PC-9 (cell line): ENCODE data around the gene CDH13. TPM values are rescaled to one million over a fixed set of nuclear protein-coding genes. Genes with fewer than 3 reads are reported as not detected.

Experiments used
- BruUV-seq: library from RNA; stranded (reverse); fragments of 400-500 nt; replicated peaks from 2 replicates; lab custom pipeline; 2021; lab: Mats Ljungman, UMichigan
- CTCF ChIA-PET: fragments of 300-600 bp; sonication (Branson Sonifier 250); formaldehyde crosslinking; loops from one replicate; lab custom pipeline; 2022; ENCODE audit warnings: antibody characterized with exemption; lab: Charles Lee
- POLR2A ChIA-PET: fragments of 300-600 bp; sonication (Branson Sonifier 250); formaldehyde crosslinking; loops from one replicate; lab custom pipeline; 2022; ENCODE audit warnings: antibody characterized with exemption; ENCODE audit not compliant: unreplicated experiment; lab: Charles Lee
- DNase-seq, 2 experiments: peaks; one replicate each; pipeline versions ENCODE4 v3.0.0 to v3.0.0-alpha.2; 2015 to 2022; ENCODE audit warnings: mixed read lengths in 1 of 2
- H2AFZ ChIP-seq: fragments of 200-600 bp; sonication (generic); 2 replicates; pipeline ENCODE4 v1.8.1; 2017; ENCODE audit warnings: antibody characterized with exemption
- H3F3A ChIP-seq: fragments of 200-600 bp; sonication (generic); 2 replicates; pipeline ENCODE4 v1.8.1; 2017; ENCODE audit warnings: antibody characterized with exemption, mild to moderate bottlenecking, low read depth; ENCODE audit not compliant: insufficient read depth
- H3K27ac ChIP-seq: fragments of 200-600 bp; sonication (generic); 2 replicates; pipeline ENCODE4 v1.6.1; 2016; ENCODE audit warnings: mixed run types
- H3K27me3 ChIP-seq: fragments of 200-600 bp; sonication (generic); 2 replicates; pipeline ENCODE4 v1.6.1; 2016; ENCODE audit warnings: low read depth, mixed run types; ENCODE audit not compliant: insufficient read depth
- H3K36me3 ChIP-seq: fragments of 200-600 bp; sonication (generic); 2 replicates; pipeline ENCODE4 v1.6.1; 2016; ENCODE audit warnings: low read depth, mixed run types
- H3K4me1 ChIP-seq: fragments of 200-600 bp; sonication (generic); replicated peaks from 2 replicates; pipeline ENCODE4 v1.6.1; 2016; ENCODE audit warnings: mixed run types; ENCODE audit not compliant: insufficient read depth
- H3K4me2 ChIP-seq: fragments of 200-600 bp; sonication (generic); 2 replicates; pipeline ENCODE4 v1.6.1; 2017; ENCODE audit warnings: mixed run types
- H3K4me3 ChIP-seq: fragments of 200-600 bp; sonication (generic); 2 replicates; pipeline ENCODE4 v1.6.1; 2016; ENCODE audit warnings: mixed run types
- H3K79me2 ChIP-seq: fragments of 200-600 bp; sonication (generic); 2 replicates; pipeline ENCODE4 v1.6.1; 2017; ENCODE audit warnings: low read depth, mixed run types
- H3K9me2 ChIP-seq: fragments of 200-600 bp; sonication (generic); 2 replicates; pipeline ENCODE4 v1.8.1; 2017; ENCODE audit warnings: mild to moderate bottlenecking; ENCODE audit not compliant: insufficient read depth
- H3K9me3 ChIP-seq: fragments of 200-600 bp; sonication (generic); 2 replicates; pipeline ENCODE4 v1.8.1; 2016; ENCODE audit warnings: low read depth; ENCODE audit not compliant: insufficient read depth
- H4K20me1 ChIP-seq: fragments of 200-600 bp; sonication (generic); 2 replicates; pipeline ENCODE4 v1.8.1; 2017; ENCODE audit not compliant: insufficient read depth
- CTCF ChIP-seq: fragments of 200-600 bp; sonication (generic); conservative IDR thresholded peaks from 2 replicates; pipeline ENCODE4 v1.6.1; 2017; ENCODE audit warnings: mixed run types, antibody characterized with exemption, mild to moderate bottlenecking, moderate library complexity
- EZH2 ChIP-seq: fragments of 200-600 bp; sonication (generic); IDR thresholded peaks from 2 replicates; pipeline ENCODE4 v1.8.0; 2017; ENCODE audit warnings: antibody characterized with exemption, low read depth
- intact Hi-C: fragments of 100-400 bp; cut with micrococcal nuclease; formaldehyde crosslinking; loops from one replicate; pipeline ENCODE4 v1.10.0; 2022; ENCODE audit not compliant: unreplicated experiment
- total RNA-seq: library from RNA; stranded (reverse); gene quantifications from 2 replicates; pipeline ENCODE4 v1.2.3, GENCODE V29; 2021

The CDH13 gene
- total RNA-seq, 1 experiment from 2014 or later: 0.24 TPM

DNA sequence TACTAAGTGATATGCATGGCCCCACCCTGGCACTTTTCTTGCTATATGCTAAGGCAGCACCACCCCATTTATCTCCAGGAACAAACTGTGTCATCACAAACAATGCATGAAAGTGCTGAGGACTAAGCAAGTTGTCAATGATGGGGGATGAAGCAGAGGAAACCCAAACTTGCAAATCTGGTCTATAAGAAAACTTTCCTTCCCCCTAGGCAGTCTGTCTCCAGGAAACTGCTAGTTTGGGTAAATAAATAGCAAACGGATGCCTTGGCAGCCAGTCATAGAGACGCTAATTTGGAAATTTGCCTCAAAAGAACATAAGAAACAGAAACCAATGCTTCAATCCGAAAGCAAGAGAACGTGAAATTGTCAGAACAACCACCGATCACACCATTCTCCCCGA, 1175.4 kb downstream of the CDH13 start:
- peak overlapping the region; percentile 11; the same call in 1 of the 2 replicates for H3K4me3 ChIP-seq
- intact Hi-C loops: no loop called here
- H2AFZ ChIP-seq: peak overlapping the region; percentile 67; the same call in 1 of the 2 replicates
- peaks cover 5% of the 10 kb centered on the region; the same call in 1 of the 2 replicates for H3K27me3 ChIP-seq
- H3K36me3 ChIP-seq: no peaks in the 10 kb centered on the region
- H3K79me2 ChIP-seq: no peaks in the 10 kb centered on the region
- DNase-seq: peak; percentile 40 to 91
- H3K27ac ChIP-seq: peak overlapping the region; percentile 46
- no peaks in the 10 kb centered on the region for H3K9me2 ChIP-seq
- H3K9me3 ChIP-seq: no peaks in the 10 kb centered on the region
- no peak for TF ChIP-seq EZH2
- no peaks in the 10 kb centered on the region for H3F3A ChIP-seq
- POLR2A ChIA-PET: no interaction called here
- CTCF ChIA-PET: no interaction called here
- no TSS peak for BruUV-seq
- H4K20me1 ChIP-seq: no peaks in the 10 kb centered on the region
- H3K4me2 ChIP-seq: peak overlapping the region; percentile 71
- H3K4me1 ChIP-seq: peaks cover 30% of the 10 kb centered on the region

DNA sequence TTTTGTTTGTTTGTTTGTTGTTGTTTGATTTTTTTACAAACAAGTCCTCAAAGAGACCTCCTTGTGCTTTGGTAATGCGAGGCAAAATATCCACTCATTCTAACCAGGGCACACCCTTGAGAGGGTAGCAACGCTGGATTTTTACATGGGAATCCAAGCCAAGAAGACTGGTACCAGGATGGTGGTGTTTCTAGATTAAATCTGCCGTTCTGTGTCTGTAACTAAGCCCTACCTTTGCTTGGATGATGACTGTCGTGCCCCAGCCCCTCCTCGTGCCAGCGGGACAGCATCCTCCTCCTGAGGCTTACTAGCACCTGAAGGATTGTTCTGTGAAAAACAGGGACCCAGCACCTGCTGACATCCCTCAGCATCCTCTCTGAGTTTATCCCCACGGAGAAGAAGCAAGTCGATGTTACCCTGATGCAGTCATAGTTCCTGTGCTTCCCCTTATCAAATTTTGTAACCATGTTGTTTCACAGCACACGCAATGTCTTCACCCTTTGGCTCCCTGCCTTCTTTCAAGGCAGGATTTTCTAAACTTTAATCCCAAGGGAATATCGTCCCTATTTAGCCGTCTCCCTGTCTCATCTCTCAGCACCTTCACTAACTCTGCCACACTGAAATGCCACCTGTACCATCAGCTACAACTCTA, 1175.9 kb downstream of the CDH13 start:
- ChIA-PET CTCF (no interaction called here), POLR2A (no interaction called here)
- no TSS peak for BruUV-seq

GRCh38 chr16:83803811-83804210, 1177.0 kb downstream of the CDH13 start:
- H3K27ac ChIP-seq: no peak overlapping the region
- peak; percentile 43 to 64 for DNase-seq

More for the DNA sequence above, 1175.9 kb downstream of the CDH13 start:
- Histone ChIP-seq H4K20me1 (no peaks in the 10 kb centered on the region), H3K79me2 (no peaks in the 10 kb centered on the region), H3K36me3 (no peaks in the 10 kb centered on the region), H3K27me3 (no peaks in the 10 kb centered on the region), H3K27ac (peak overlapping the region; percentile 46), H3K9me3 (no peaks in the 10 kb centered on the region), H2AFZ (peak overlapping the region; percentile 67; the same call in 1 of the 2 replicates), H3K4me3 (peak overlapping the region; percentile 11; the same call in 1 of the 2 replicates), H3K4me1 (peaks cover 30% of the 10 kb centered on the region), H3K9me2 (no peaks in the 10 kb centered on the region), H3F3A (no peaks in the 10 kb centered on the region), H3K4me2 (peak overlapping the region; percentile 71)
- TF ChIP-seq EZH2: no peak
- no peak for TF ChIP-seq CTCF
- DNase-seq: no peak
- intact Hi-C loops: no loop called here

More at GRCh38 chr16:83803811-83804210, 1177.0 kb downstream of the CDH13 start:
- Histone ChIP-seq H3K79me2 (peaks cover 9% of the 10 kb centered on the region), H3K4me2 (no peak overlapping the region), H3K36me3 (no peaks in the 10 kb centered on the region), H3K9me2 (no peaks in the 10 kb centered on the region), H4K20me1 (no peaks in the 10 kb centered on the region; the same call in 1 of the 2 replicates), H2AFZ (no peak overlapping the region), H3K4me3 (no peak overlapping the region), H3K9me3 (no peaks in the 10 kb centered on the region), H3F3A (no peaks in the 10 kb centered on the region), H3K4me1 (peaks cover 32% of the 10 kb centered on the region), H3K27me3 (no peaks in the 10 kb centered on the region)
- ChIA-PET CTCF (no interaction called here), POLR2A (no interaction called here)
- intact Hi-C loops: no loop called here
- no TSS peak for BruUV-seq
- TF ChIP-seq EZH2 (no peak), CTCF (no peak)
